BLaER1 treated with 17β-estradiol and CSF1 and Interleukin-3, amounts not matched to agents 10 nM and 100 nM (cell line): ENCODE results near the gene APOL3.
"Not testable (repeated sequence)": the region's sequence is repeated elsewhere in the genome, so short reads cannot be mapped to it uniquely, and the experiment has no call there.

Experiments
- H3K27ac ChIP-seq, 11 experiments: shearing (Covaris generic); formaldehyde crosslinking; 2 replicates each; pipeline ENCODE4 v1.8.1; 2022
- H3K27me3 ChIP-seq, 11 experiments: shearing (Covaris generic); formaldehyde crosslinking; 2 replicates each; pipeline ENCODE4 v1.8.1; 2022
- H3K36me3 ChIP-seq, 11 experiments: shearing (Covaris generic); formaldehyde crosslinking; 2 replicates each; pipeline ENCODE4 v1.8.1; 2022
- H3K4me1 ChIP-seq, 10 experiments: shearing (Covaris generic); formaldehyde crosslinking; 2 replicates each; pipeline ENCODE4 v1.8.1; 2022
- H3K4me2 ChIP-seq, 11 experiments: shearing (Covaris generic); formaldehyde crosslinking; 2 replicates each; pipeline ENCODE4 v1.8.1; 2022
- H3K4me3 ChIP-seq, 10 experiments: shearing (Covaris generic); formaldehyde crosslinking; 2 replicates each; pipeline ENCODE4 v1.8.1; 2022
- H3K9ac ChIP-seq, 11 experiments: shearing (Covaris generic); formaldehyde crosslinking; 2 replicates each; pipeline ENCODE4 v1.8.1; 2022
- H3K9me3 ChIP-seq, 11 experiments: shearing (Covaris generic); formaldehyde crosslinking; replicated peaks in 1 of 11; 2 replicates each; pipeline ENCODE4 v1.8.1; 2022
- H4K20me1 ChIP-seq, 11 experiments: shearing (Covaris generic); formaldehyde crosslinking; 2 replicates each; pipeline ENCODE4 v1.8.1; 2022
- Cebpa-rat ChIP-seq, 11 experiments: shearing (Covaris generic); IDR thresholded peaks; 2 replicates each; pipeline ENCODE4 v1.8.1; 2022

Gene APOL3

DNA sequence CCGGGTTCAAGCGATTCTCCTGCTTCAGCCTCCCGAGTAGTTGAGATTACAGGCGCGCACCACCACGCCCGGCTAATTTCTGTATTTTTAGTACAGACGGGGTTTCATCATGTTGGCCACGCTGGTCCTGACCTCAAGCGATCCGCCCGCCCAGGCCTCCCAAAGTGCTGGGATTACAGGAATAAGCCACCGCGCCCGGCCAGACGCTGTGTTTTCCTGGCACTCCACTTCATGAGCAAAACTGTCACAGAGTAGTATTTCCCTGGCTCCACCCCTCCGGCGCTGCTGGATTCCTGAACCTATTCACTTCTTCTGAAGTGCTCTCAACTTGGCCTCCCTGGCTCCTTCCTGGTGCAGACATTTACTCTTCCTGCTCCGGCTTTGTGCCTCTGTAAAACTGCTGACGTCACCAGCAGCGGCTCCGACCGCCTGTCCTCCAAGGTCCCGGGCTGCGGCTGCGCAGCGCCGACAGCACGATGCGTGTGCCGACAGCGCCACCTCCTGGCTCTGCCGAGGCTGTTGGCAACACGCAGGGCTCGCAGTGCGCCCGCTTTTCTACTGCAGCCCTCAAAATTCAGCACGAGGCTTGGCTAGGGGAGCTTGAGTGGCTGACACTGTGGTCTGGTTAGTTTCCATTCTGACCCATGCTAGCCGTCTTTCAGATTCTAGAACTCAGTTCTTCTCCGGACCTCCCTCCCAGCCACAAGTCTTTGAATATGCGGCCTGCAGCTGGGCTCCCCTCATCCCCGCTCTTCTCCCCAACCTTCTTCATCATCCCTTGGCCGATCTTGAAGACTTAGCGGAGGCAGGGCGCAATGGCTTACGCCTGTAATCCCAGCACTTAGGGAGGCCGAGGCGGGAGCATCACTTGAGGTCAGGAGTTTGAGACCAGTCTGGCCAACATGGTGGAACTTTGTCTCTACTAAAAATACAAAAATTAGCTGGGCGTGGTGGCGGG lies 36.6 kb downstream of the APOL3 start:
- peak overlapping the region; percentile 35 to 77 (median 54) for H3K4me2 ChIP-seq
- TF ChIP-seq Cebpa-rat (IDR thresholded peaks at IDR 0.05), result no peak
- peak overlapping the region; percentile 37 to 81 (median 73); a peak in 21 of 22 replicates for H3K27ac ChIP-seq
- no peaks in the 10 kb centered on the region for H3K27me3 ChIP-seq
- no peaks in the 10 kb centered on the region for H3K9me3 ChIP-seq
- H4K20me1 ChIP-seq, result no peaks in the 10 kb centered on the region
- H3K4me3 ChIP-seq, result no peak overlapping the region; a peak in 1 of 20 replicates
- H3K4me1 ChIP-seq, result peaks cover 0 to 19% (median 12%) of the 10 kb centered on the region in 10 experiments; a peak in 17 of 20 replicates
- peak overlapping the region in 10 of 11 experiments; percentile 37 to 69 (median 50); a peak in 17 of 22 replicates for H3K9ac ChIP-seq
- no peaks in the 10 kb centered on the region for H3K36me3 ChIP-seq

DNA sequence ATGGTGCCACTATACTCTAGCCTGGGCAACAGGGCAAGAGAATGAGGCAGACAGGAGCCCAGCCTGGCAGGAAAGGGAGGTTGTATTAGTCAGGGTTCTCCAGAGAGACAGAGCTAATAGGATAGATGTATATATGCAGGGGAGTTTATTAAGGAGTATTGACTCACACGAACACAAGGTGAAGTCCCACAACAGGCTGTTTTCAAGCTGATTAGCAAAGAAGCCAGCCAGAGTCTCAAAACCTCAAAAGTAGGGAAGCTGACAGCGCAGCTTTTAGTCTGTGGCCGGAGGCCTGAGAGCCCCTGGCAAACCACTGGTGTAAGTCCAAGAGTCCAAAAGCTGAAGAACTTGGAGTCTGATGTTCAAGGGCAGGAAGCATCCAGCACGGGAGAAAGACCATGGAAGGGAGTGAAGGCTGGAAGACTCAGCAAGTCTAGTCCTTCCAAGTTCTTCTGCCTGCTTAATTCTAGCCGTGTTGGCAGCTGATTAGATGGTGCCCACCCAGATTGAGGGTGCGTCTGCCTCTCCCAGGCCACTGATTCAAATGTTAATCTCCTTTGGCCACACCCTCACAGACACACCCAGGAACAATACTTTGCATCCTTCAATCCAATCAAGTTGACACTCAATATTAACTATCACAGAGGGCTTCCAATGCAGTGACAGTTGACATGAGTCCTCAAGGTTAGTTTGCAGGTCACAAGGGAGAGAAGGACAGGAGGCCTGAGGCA lies 39.8 kb downstream of the APOL3 start:
- H3K27me3 ChIP-seq, H3K9ac ChIP-seq, H3K27ac ChIP-seq, H3K36me3 ChIP-seq, H3K9me3 ChIP-seq, H3K4me2 ChIP-seq, H3K4me3 ChIP-seq, H4K20me1 ChIP-seq: not testable (repeated sequence)
- peaks cover 7 to 22% (median 16%) of the 10 kb centered on the region in 10 experiments for H3K4me1 ChIP-seq

DNA sequence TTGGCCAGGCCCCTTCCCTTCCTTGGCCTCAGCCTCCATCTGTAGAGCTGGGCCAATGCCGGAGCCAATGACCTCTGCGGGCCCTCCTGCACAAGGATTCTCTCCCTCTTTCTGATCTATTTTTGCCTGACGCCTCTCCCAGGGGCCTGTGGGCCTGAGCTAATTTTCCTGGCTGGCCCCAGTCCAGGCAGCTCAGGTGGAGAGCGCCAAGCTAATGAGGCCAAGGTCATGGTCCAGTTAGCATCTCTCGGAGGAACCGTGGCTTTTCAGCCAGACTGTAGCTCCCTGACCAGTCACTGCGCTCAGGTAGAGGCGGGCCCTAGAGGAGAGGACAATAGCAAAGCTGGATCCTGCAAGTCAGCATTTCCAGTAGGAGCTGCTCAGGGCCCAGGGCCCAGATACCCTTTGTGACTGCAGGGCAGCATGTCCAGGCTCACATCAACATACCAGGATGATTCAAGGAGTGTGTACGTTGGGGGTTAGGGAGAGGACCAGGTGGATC lies 43.5 kb downstream of the APOL3 start:
- no peak overlapping the region for H3K4me3 ChIP-seq
- no peaks in the 10 kb centered on the region for H3K36me3 ChIP-seq
- TF ChIP-seq Cebpa-rat (IDR thresholded peaks at IDR 0.05), result no peak
- no peaks in the 10 kb centered on the region for H3K9me3 ChIP-seq
- no peaks in the 10 kb centered on the region for H3K27me3 ChIP-seq
- H4K20me1 ChIP-seq, result no peaks in the 10 kb centered on the region
- H3K9ac ChIP-seq, result no peak overlapping the region
- peaks cover 0 to 11% (median 6%) of the 10 kb centered on the region in 10 experiments; a peak in 10 of 20 replicates for H3K4me1 ChIP-seq
- H3K4me2 ChIP-seq, result peak overlapping the region in 8 of 11 experiments; percentile 1 to 58 (median 34); a peak in 13 of 22 replicates
- no peak overlapping the region for H3K27ac ChIP-seq

DNA sequence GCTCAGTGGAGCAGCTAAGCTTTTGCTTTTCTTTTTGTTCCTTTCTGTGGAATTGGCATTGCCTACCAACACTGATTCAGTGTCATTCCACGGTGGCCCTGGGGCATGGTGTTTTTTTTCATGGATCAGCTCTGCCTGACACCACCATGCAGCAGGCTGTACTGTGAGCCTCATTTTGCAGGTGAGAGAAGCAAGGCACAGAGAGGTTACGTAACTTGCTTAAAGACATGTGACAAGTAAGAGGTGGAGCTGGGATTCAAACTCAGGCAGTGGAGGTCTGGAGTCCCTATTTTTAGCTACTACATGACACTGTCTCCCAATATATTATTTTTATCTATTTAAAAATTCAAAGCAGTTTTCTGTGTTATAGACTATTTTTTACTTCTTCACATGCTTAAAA lies 44.4 kb downstream of the APOL3 start:
- Histone ChIP-seq H3K4me1 (peaks cover 0 to 11% (median 6%) of the 10 kb centered on the region in 10 experiments; a peak in 10 of 20 replicates), H3K36me3 (no peaks in the 10 kb centered on the region), H3K9me3 (no peaks in the 10 kb centered on the region), H3K4me2 (no peak overlapping the region), H3K27ac (no peak overlapping the region), H4K20me1 (no peaks in the 10 kb centered on the region), H3K27me3 (no peaks in the 10 kb centered on the region), H3K4me3 (no peak overlapping the region), H3K9ac (no peak overlapping the region)
- TF ChIP-seq Cebpa-rat (IDR thresholded peaks at IDR 0.05), result 0 out of 22 replicates have a peak, but pooled peaks of 1 of the 11 experiments have one; percentile 23

DNA sequence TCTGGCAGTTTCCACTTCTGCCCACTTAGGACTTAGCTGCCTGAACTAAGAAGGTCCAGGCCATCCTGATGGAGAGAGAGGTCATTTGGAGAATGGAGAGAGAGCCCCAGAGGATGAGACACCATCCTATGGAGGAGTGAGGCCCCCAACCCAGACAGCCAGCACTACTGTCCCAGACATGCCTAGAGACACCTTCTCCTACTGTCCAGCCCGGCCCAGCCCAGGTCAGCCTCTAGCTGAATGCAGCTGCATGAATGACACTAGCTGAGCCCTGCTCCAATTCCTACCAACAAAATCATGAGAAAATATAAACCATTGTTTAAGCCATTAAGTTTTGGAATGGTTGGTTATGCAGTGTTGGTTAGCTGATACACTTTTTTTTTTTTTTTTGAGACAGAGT lies 47.4 kb downstream of the APOL3 start:
- H3K27me3 ChIP-seq, result no peaks in the 10 kb centered on the region
- peaks cover 0 to 11% (median 6%) of the 10 kb centered on the region in 10 experiments; a peak in 12 of 20 replicates for H3K4me1 ChIP-seq
- no peak for TF ChIP-seq Cebpa-rat (IDR thresholded peaks at IDR 0.05)
- no peak overlapping the region for H3K9ac ChIP-seq
- no peaks in the 10 kb centered on the region for H3K9me3 ChIP-seq
- no peaks in the 10 kb centered on the region for H3K36me3 ChIP-seq
- H3K4me2 ChIP-seq, result no peak overlapping the region
- H3K27ac ChIP-seq, result no peak overlapping the region
- no peaks in the 10 kb centered on the region for H4K20me1 ChIP-seq
- no peak overlapping the region for H3K4me3 ChIP-seq

DNA sequence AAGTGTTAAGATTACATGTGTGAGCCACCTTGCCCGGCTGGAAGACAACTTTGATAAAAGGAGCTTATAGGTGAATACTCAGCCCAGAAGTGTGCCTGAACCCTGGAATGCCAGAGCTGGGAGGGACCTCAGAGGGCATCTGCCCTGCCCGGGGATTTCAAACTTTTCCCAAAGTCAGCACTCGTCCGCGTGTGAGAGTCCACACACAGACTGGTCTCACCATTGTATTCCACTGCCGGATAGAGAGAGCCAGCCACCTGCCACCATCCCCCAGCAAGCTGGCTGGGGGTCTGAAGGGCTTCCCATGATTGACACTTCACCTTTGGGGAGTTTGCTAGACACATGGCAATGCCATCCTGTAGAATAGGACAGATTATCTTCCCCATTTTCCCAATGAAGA lies 49.2 kb downstream of the APOL3 start:
- no peak overlapping the region for H3K9ac ChIP-seq
- H3K27me3 ChIP-seq, result no peaks in the 10 kb centered on the region
- H3K4me3 ChIP-seq, result no peak overlapping the region
- peaks cover 10 to 18% (median 12%) of the 10 kb centered on the region in 10 experiments for H3K4me1 ChIP-seq
- H3K27ac ChIP-seq, result no peak overlapping the region
- no peaks in the 10 kb centered on the region for H3K9me3 ChIP-seq
- no peak for TF ChIP-seq Cebpa-rat (IDR thresholded peaks at IDR 0.05)
- no peaks in the 10 kb centered on the region for H3K36me3 ChIP-seq
- H3K4me2 ChIP-seq, result no peak overlapping the region
- H4K20me1 ChIP-seq, result no peaks in the 10 kb centered on the region

DNA sequence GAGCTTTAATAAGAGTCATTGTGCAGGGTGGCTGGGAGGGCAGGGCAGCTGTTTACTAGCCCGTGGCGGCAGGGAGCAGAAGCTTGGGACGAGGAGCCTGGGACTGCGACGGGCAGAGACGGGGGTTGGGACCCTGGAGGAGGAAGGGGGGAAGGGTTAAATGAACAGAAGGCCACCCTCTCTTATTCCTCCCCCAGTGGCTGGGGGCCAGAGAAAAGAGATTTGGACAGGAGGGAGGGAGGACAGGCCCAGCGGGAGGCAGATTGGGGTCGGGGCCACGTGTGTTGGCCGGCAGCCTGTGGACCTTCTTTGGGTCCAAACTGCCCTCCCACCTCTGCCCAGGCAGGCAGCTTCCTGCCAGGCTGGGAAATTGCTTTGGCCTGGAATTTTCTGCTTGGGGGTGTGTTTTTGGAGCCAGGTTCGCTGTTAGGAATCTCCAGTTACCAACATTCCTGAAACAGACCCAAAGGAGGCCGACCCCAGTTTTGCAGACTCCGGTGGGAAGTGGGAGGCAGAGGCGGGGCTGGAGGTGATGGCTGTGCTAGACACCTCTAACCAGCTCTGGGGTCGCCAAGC lies 50.2 kb downstream of the APOL3 start:
- TF ChIP-seq Cebpa-rat (IDR thresholded peaks at IDR 0.05), result no peak
- Histone ChIP-seq H3K9ac (no peak overlapping the region), H3K36me3 (no peaks in the 10 kb centered on the region), H3K4me2 (no peak overlapping the region), H3K4me1 (peaks cover 10 to 21% (median 12%) of the 10 kb centered on the region in 10 experiments), H3K27me3 (no peaks in the 10 kb centered on the region), H4K20me1 (no peaks in the 10 kb centered on the region), H3K27ac (no peak overlapping the region), H3K4me3 (no peak overlapping the region), H3K9me3 (no peaks in the 10 kb centered on the region)

DNA sequence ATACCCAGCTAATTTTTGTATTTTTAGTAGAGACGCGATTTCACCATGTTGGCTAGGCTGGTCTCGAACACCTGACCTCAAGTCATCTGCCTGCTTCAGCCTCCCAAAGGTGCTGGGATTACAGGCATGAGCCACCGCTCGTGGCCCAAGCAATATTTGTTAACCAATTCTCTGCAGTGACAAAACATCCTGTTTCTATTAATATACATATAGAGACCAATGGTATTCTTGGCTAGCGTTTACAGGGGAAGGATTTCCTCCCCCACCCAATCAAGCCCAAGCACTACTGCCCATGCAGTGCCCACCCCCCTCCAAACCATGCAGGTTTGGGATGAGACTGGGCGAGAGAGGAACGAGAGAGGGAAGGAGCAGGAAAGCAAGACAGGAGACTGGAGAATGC lies 53.1 kb downstream of the APOL3 start:
- Histone ChIP-seq H3K27me3 (no peaks in the 10 kb centered on the region), H3K9me3 (peaks cover 0 to 10% (median 0%) of the 10 kb centered on the region in 11 experiments; a peak in 4 of 22 replicates), H3K27ac (peak overlapping the region in 3 of 11 experiments; percentile 26 to 38 (median 28); a peak in 5 of 22 replicates), H3K9ac (no peak overlapping the region), H3K4me3 (0 out of 20 replicates have a peak overlapping the region, but pooled peaks of 1 of the 10 experiments have one; percentile 6), H4K20me1 (no peaks in the 10 kb centered on the region), H3K4me1 (peaks cover 20 to 40% (median 27%) of the 10 kb centered on the region in 10 experiments), H3K4me2 (peak overlapping the region; percentile 41 to 72 (median 56)), H3K36me3 (no peaks in the 10 kb centered on the region)
- no peak for TF ChIP-seq Cebpa-rat (IDR thresholded peaks at IDR 0.05)
